Vagina (tissue), 2 donors: ENCODE measurements around the gene DTL.

Experiments used
- CTCF ChIP-seq, 3 experiments: fragments of 450-650 bp in 2 of 3; fragments of 200-600 bp in 1 of 3; sonication (generic) in 1 of 3; IDR thresholded peaks; one replicate each; pipeline ENCODE4 v1.5.1; 2017 to 2019; ENCODE audit warnings: antibody characterized with exemption in 3 of 3, mild to moderate bottlenecking in 2 of 3, moderate library complexity in 2 of 3
- POLR2A ChIP-seq, 2 donors: fragments of 450-650 bp; IDR thresholded peaks; one replicate each; pipeline ENCODE4 v1.6.1; 2017; ENCODE audit warnings: antibody characterized with exemption in 2 of 2, mild to moderate bottlenecking in 2 of 2, moderate library complexity in 2 of 2
- POLR2AphosphoS5 ChIP-seq, 2 donors: sonication (generic); formaldehyde crosslinking; IDR thresholded peaks; one replicate each; pipeline ENCODE4 v1.9.0; 2017; ENCODE audit warnings: antibody characterized with exemption in 2 of 2, mild to moderate bottlenecking in 2 of 2, low read depth in 1 of 2; ENCODE audit not compliant: insufficient read depth in 1 of 2

- TF ChIP-seq POLR2A (IDR thresholded peaks at IDR 0.05) (no peak), CTCF (IDR thresholded peaks at IDR 0.05) (no peak), POLR2AphosphoS5 (IDR thresholded peaks at IDR 0.05; ENCODE audit: insufficient read depth in 1 of 2, low read depth in 1 of 2) (no peak)
Observed at GRCh38 chr1:212138457-212138856, 102.9 kb downstream of the DTL start.
